Measurements from ENCODE around the gene MARCHF4.
"Not testable (repeated sequence)": the region's sequence is repeated elsewhere in the genome, so short reads cannot be mapped to it uniquely, and the experiment has no call there.

- TF ChIP-seq CTCF, POLR2A (IDR thresholded peaks at IDR 0.05): not testable (repeated sequence)
Measured at GRCh38 chr2:216384409-216384808, 12.1 kb upstream of the MARCHF4 start.
